PFSK-1 (cell line): ENCODE data around the gene TOR1A.

Experiments used
- POLR2AphosphoS5 ChIP-seq: IDR thresholded peaks from 2 replicates; pipeline ENCODE4 v1.6.1; 2012; ENCODE audit warnings: low read depth, mild to moderate bottlenecking, control low read depth, low read length, moderate library complexity
- TAF1 ChIP-seq: IDR thresholded peaks from 2 replicates; pipeline ENCODE4 v1.6.1; 2012; ENCODE audit warnings: low read length, control low read depth, borderline replicate concordance; ENCODE audit not compliant: insufficient read depth

DNA sequence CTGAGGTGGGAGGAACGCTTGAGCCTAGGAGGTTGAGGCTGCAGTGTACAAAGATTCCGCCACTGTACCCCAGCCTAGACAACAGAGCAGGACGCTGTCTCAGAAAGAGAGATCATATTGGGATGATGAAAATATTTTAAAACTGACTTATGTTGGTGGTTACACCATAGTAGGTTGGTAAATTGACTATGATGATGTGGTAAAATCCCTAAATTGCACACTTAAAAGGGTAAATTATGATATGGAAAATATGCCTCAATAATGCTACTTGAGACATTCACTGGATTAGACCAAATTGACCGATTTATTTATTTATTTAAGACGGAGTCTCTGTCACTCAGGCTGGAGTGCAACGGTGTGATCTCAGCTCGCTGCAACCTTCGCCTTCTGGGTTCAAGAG is 42.8 kb downstream of the TOR1A start:
- TF ChIP-seq TAF1: no peak
- TF ChIP-seq POLR2AphosphoS5: no peak
